ENCODE results near the gene BATF. TPM values are rescaled to one million over a fixed set of nuclear protein-coding genes. Genes with fewer than 3 reads are reported as not detected.
A peak's percentile ranks its signal among the peaks of the same experiment; 100 is the strongest.

BATF gene
- total RNA-seq, 1 experiment from 2014 or later = 1.4 TPM

- BruUV-seq (replicated peaks) = no TSS peak
- intact Hi-C loops (cut with micrococcal nuclease; ENCODE audit: unreplicated experiment) = no loop called here
- Mint-ChIP-seq H3K4me3 (ENCODE audit: low read depth, unreplicated experiment) (no peak overlapping the region), H3K27me3 (ENCODE audit: unreplicated experiment) (no peaks in the 10 kb centered on the region), H3K4me1 (ENCODE audit: low read depth, unreplicated experiment) (peaks cover 30% of the 10 kb centered on the region), H3K36me3 (ENCODE audit: insufficient read depth, unreplicated experiment) (peaks cover 5% of the 10 kb centered on the region), H3K27ac (ENCODE audit: unreplicated experiment) (no peak overlapping the region), H3K9me3 (ENCODE audit: low read depth, unreplicated experiment) (no peaks in the 10 kb centered on the region)
- TF ChIP-seq, protein P1, sequence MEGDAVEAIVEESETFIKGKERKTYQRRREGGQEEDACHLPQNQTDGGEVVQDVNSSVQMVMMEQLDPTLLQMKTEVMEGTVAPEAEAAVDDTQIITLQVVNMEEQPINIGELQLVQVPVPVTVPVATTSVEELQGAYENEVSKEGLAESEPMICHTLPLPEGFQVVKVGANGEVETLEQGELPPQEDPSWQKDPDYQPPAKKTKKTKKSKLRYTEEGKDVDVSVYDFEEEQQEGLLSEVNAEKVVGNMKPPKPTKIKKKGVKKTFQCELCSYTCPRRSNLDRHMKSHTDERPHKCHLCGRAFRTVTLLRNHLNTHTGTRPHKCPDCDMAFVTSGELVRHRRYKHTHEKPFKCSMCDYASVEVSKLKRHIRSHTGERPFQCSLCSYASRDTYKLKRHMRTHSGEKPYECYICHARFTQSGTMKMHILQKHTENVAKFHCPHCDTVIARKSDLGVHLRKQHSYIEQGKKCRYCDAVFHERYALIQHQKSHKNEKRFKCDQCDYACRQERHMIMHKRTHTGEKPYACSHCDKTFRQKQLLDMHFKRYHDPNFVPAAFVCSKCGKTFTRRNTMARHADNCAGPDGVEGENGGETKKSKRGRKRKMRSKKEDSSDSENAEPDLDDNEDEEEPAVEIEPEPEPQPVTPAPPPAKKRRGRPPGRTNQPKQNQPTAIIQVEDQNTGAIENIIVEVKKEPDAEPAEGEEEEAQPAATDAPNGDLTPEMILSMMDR (IDR thresholded peaks at IDR 0.05; ENCODE audit: unreplicated experiment) = no peak
- no peak for DNase-seq
- CTCF ChIA-PET = no interaction called here
Observed at GRCh38 chr14:75540479-75540851, 18.2 kb downstream of the BATF start.

DNA sequence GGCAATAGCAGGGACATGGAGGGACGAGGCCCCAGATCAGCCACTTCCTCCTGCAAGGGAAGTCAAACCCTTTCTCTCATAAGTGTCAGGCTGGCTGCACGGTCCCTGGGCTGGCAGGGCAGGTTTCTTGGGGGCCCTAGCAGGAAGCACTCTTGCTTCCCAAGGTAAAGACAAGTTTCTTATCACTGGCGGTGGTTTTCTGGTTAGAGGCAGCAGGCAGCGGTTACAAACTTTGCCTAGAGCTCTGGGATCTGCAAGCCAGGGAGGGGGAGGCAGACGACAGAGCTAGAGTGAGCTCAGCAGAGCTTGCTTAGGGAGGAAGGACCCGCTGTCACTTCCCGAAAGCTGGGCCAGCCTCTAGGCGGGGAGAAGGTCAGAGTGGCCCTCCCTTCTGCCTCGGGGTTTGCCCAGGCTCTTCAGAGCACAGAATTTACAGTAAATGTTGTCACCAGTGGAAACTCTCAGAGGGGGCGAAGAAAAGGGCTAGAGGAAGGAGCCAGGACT lies 20.4 kb downstream of the BATF start:
- H3K4me3 Mint-ChIP-seq (ENCODE audit: low read depth, unreplicated experiment) = no peak overlapping the region
- H3K4me1 Mint-ChIP-seq (ENCODE audit: low read depth, unreplicated experiment) = peaks cover 11% of the 10 kb centered on the region
- TF ChIP-seq, protein P1 (IDR thresholded peaks at IDR 0.05; ENCODE audit: unreplicated experiment) = no peak
- H3K27ac Mint-ChIP-seq (ENCODE audit: unreplicated experiment) = no peak overlapping the region
- CTCF ChIA-PET = interaction anchor here (0.9 to 1.5 kb wide), 2 partner anchors 11 to 18 kb away, joined by 3 to 9 read pairs; no protein-coding TSS in a partner anchor
- H3K36me3 Mint-ChIP-seq (ENCODE audit: insufficient read depth, unreplicated experiment) = no peaks in the 10 kb centered on the region
- BruUV-seq (replicated peaks) = no TSS peak
- intact Hi-C loops (cut with micrococcal nuclease; ENCODE audit: unreplicated experiment) = no loop called here
- no peaks in the 10 kb centered on the region for H3K9me3 Mint-ChIP-seq (ENCODE audit: low read depth, unreplicated experiment)
- DNase-seq = peak; percentile 46
- H3K27me3 Mint-ChIP-seq (ENCODE audit: unreplicated experiment) = no peaks in the 10 kb centered on the region

GRCh38 chr14:75543253-75543652 lies 21.0 kb downstream of the BATF start:
- Mint-ChIP-seq H3K27ac (ENCODE audit: unreplicated experiment) (no peak overlapping the region), H3K27me3 (ENCODE audit: unreplicated experiment) (no peaks in the 10 kb centered on the region), H3K4me1 (ENCODE audit: low read depth, unreplicated experiment) (peaks cover 11% of the 10 kb centered on the region), H3K36me3 (ENCODE audit: insufficient read depth, unreplicated experiment) (no peaks in the 10 kb centered on the region), H3K9me3 (ENCODE audit: low read depth, unreplicated experiment) (no peaks in the 10 kb centered on the region), H3K4me3 (ENCODE audit: low read depth, unreplicated experiment) (no peak overlapping the region)
- BruUV-seq (replicated peaks) = no TSS peak
- TF ChIP-seq, protein P1 (IDR thresholded peaks at IDR 0.05; ENCODE audit: unreplicated experiment) = no peak
- intact Hi-C loops (cut with micrococcal nuclease; ENCODE audit: unreplicated experiment) = no loop called here
- DNase-seq = no peak
- CTCF ChIA-PET = interaction anchor here (0.8 to 1.5 kb wide), 3 partner anchors 9 to 18 kb away, joined by 3 to 9 read pairs (median 3); no protein-coding TSS in a partner anchor

DNA sequence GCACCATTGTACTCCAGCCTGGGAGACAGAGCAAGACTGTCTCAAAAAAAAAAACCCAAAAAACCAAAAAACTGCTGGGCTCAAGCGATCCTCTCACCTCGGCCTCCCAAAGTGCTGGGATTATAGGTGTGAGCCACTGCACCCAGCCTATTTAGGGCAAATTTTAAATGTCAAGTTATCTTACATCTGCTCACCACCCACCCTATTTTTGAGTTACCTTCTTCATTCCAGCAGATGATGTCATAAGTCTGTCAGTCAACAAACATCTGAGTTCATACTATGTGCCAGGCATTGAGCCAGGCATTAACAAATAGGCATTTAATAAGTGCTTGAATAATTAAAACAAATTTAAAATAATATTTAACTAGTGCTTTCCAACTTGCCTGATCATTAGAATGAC lies 21.5 kb downstream of the BATF start:
- no TSS peak for BruUV-seq (replicated peaks)
- TF ChIP-seq, protein P1 (IDR thresholded peaks at IDR 0.05; ENCODE audit: unreplicated experiment) = no peak
- Mint-ChIP-seq H3K36me3 (ENCODE audit: insufficient read depth, unreplicated experiment) (no peaks in the 10 kb centered on the region), H3K4me3 (ENCODE audit: low read depth, unreplicated experiment) (no peak overlapping the region), H3K9me3 (ENCODE audit: low read depth, unreplicated experiment) (no peaks in the 10 kb centered on the region), H3K27ac (ENCODE audit: unreplicated experiment) (no peak overlapping the region), H3K4me1 (ENCODE audit: low read depth, unreplicated experiment) (peaks cover 11% of the 10 kb centered on the region), H3K27me3 (ENCODE audit: unreplicated experiment) (no peaks in the 10 kb centered on the region)
- DNase-seq = no peak
- intact Hi-C loops (cut with micrococcal nuclease; ENCODE audit: unreplicated experiment) = no loop called here
- CTCF ChIA-PET = interaction anchor here (0.8 to 1.5 kb wide), 2 partner anchors 9 to 17 kb away, joined by 3 to 9 read pairs; no protein-coding TSS in a partner anchor

Data from Calu3 (cell line).